Hepatocyte (in vitro differentiated cells): ENCODE measurements around the gene GPR3.

Source experiments
- CTCF ChIP-seq: fragments of 200-600 bp; sonication (generic); IDR thresholded peaks from 2 replicates; pipeline ENCODE4 v1.5.1; 2016; ENCODE audit warnings: antibody characterized with exemption, mild to moderate bottlenecking; ENCODE audit not compliant: poor library complexity
- EZH2 ChIP-seq: fragments of 200-600 bp; sonication (generic); IDR thresholded peaks from 2 replicates; pipeline ENCODE4 v1.6.1; 2016; ENCODE audit warnings: antibody characterized with exemption, mild to moderate bottlenecking, borderline replicate concordance
- EZH2phosphoT487 ChIP-seq: fragments of 200-600 bp; sonication (generic); IDR thresholded peaks from one replicate; pipeline ENCODE4 v1.6.1; 2018; ENCODE audit warnings: antibody characterized with exemption, mild to moderate bottlenecking, low read depth, moderate library complexity; ENCODE audit not compliant: unreplicated experiment, severe bottlenecking

GRCh38 chr1:27403931-27404330 is 11.5 kb downstream of the GPR3 start:
- no peak for TF ChIP-seq CTCF
- no peak for TF ChIP-seq EZH2phosphoT487
- TF ChIP-seq EZH2, result no peak
